ENCODE measurements around the gene LONP1.
"Not testable (repeated sequence)": the region's sequence is repeated elsewhere in the genome, so short reads cannot be mapped to it uniquely, and the experiment has no call there.

The LONP1 gene

DNA sequence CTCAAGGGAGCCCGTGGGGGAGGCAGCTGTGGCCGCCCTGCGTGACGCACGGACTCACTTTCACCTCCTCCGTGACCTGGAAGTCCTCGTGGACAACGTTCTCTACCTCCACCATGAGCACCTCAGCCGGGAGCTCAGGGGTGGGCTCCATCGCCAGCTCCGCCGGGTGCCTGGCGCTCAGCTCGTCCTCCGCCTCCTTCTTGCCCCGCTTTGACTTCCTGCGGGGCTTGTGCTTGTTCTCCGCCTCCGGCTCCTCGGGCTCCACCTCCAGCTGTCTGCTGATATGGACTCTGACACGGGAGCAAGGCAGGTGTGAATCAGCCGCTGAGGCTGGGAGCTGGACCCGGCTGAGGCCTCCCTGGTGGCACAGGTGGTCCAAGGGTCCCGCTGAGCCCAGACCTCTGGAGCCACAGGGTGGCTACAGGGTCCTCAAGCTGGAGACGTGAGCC, 8.2 kb downstream of the LONP1 start:
- no peak for DNase-seq

GRCh38 chr19:5711025-5711424, 8.9 kb downstream of the LONP1 start:
- no peak for DNase-seq

- DNase-seq: no peak
Measured at GRCh38 chr19:5707576-5708575, 12.1 kb downstream of the LONP1 start.

- no peak for DNase-seq
Measured at GRCh38 chr19:5706876-5707573, 12.9 kb downstream of the LONP1 start.

DNA sequence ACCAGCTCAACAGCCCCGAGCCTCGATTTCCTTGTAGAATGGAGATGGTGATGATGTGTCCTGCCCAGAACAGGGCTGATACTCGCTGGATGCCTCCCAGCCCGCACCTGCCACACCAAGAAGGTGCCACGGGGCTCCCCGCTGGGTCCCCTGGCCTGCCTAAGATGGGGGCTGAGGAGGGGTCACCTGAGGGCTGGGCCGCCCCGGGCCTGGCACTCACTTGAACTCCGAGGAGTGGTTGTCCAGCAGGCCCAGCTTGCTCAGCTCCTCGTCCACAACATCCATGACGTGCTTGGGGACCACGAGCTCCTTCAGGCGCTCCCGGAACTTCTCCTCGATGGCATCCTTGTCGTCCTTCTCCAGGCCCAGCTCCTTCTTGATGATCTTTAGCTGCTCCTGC, 14.4 kb downstream of the LONP1 start:
- no peak for DNase-seq

DNA sequence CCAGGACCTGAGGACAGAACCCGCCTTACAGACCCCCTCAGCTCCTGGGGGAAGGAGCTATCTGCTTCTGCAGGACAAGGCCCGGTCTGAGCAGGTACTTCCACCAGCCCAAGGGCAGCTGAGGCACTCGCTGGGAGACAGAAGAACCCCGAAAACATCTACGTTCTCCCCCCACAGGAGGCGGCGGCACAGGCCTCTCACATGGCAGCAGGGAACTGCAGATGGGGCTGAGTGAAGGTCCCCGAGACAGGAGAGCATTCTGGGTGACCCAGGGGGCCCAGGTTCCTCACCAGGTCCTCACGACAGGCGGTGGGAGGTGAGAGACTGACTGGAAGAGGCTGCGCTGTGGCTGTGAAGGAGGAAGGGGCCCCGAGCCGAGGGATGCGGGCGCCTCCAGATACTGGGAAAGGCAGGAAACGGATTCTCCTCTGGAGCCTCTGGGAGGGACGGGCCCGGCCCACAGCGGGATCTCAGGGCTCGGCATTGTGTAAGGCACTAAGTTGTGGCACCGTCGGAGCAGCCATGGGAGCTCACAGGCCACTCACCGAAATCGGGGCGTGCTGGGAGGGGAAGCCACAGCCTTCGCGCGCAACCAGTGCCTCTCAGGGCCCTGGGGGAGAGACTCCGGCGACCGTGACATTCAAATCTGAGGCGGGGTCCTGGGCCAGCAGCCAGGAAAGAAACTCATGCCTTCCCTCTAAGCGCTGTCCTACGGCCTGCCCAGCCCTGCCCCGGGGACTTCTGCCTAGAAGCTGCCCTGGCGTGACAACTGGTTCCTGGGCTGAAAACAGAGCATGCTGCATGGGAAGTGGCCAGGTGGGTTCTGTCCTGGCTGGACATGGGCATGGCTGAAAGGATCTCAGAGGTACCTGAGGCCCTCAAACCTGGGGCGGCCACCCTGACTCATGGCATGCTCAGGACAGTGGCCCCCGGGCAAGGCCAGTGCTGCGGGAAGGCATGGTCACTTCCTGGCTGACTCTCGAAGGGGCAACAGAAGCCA, 15.8 kb downstream of the LONP1 start:
- no peak for DNase-seq

DNA sequence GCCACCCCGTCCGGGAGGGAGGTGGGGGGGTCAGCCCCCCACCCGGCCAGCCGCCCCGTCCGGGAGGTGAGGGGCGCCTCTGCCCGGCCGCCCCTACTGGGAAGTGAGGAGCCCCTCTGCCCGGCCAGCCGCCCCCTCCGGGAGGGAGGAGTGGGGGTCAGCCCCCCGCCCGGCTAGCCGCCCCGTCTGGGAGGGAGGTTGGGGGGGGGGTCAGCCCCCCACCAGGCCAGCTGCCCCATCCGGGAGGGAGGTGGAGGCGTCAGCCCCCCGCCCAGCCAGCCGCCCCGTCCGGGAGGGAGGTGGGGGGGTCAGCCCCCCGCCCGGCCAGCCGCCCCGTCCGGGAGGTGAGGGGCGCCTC, 17.9 kb downstream of the LONP1 start:
- not testable (repeated sequence) for DNase-seq

- no peak for DNase-seq
Measured at GRCh38 chr19:5700455-5701092, 19.4 kb downstream of the LONP1 start.

DNA sequence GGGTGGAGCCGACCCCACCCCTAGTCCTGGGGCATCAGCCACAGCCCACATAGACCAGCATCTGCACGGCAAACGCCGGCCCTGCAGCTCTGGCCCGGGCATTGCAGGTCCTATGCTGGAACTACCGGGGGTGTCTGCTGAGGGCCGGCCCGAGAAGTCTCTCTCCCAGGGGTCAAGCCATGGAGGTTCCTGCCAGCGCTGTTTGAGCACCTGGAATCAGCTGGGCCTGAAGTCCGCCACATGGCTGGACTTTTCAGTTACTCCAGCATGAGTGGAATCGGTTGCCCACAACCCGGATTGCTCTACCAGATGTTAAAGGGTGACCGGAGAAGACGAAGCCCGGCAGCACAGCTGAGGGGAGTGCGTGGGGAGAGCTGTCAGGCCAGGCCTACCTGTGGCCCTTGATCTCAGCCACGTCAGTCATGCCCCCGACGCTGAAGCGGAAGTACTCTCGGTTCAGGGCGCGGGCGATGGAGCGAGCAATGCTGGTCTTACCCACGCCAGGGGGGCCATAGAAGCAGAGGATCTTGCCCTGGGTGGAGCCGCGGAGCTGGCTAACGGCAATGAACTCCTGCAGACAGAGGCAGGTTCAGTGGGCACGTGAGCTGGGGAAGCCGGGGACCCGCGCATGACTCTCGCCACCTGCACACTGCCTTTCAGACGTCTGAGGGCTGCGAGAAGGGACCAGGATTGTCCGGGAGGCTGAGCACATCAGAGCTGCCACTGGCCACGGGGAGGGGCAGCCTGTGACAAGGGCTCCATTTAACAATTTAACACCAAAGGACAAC, 21.1 kb downstream of the LONP1 start:
- no peak for DNase-seq

GRCh38 chr19:5697890-5698634, 21.9 kb downstream of the LONP1 start:
- no peak for DNase-seq

DNA sequence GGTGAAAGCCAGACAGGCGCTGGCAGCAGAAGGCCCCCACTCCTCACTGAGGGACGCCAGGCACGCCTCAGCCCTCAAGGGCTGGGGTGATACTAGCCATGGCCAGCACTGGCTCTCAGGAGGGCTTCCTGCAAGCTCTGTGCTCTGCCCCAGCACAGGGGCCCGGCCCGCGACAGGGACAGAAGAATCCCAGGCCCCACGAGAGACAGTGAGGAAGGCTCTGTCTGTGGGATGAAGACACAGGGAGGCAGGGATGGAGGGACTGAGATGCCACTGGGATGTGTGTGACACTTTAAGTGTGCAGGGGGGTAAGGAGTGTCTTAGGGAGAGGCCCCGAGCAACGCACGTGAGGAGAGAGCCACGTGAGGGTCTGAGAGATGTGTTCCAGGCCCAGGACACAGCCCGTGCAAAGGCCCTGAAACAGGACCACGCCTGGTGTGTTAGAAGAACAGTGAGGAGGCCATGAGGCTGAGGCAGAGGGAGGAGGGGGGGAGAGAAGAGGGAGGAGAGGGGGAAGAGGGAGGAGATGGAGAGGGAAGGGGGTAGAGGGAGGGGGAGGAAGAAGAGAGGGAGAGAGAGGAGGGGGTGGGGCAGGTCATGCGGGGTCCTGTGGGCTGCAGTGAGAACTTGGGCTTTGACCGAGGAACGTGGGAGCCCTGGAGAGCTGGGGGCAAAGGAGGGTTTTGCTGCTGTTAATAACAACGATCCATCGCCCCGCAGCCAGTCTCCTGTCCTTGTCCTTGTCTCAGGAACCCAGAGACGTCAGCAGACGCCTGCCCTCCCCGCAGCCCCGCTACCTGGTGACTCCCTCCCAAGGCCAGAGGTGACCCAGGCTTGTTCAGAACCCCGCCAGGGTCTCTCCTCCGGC, 22.7 kb downstream of the LONP1 start:
- DNase-seq: no peak

DNA sequence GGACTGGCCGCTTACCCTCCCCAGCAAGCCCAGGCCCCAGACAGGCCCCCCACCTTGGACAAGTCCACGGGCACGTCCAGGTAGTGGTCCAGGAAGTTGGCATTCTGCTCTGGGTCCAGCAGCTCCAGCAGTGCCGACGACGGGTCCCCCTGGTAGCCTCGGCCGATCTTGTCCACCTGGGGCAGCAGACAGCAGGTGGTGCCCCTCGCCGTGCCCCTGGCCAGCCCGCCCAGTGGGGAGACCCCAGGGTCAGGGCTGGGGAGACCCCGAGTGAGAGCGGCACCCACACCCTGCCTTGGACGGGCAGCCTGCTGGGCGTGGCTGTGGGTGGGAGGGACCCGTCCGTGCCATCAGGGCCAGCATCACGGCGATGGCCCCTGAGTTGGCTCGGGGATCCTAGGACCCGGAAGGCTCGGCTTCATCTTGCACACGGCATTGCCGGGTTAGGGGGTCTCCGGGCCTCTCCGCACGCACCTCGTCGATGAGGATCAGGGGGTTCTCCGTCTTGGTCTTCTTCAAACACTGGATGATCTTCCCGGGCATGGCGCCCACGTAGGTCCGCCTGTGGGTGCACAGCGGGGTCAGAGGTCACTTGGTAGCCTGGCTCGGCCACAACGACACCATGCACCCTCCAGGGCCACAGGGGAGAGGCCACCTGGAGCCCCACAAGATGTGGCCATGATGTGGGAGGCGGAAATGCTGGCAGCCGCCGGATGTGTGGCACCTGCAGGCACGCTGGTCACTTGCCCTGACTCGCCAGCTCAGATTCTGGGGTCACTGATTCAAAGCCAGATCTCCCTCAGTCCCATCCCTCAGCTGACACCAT, 23.5 kb downstream of the LONP1 start:
- no peak for DNase-seq

- DNase-seq: no peak
Measured at GRCh38 chr19:5695649-5696195, 24.2 kb downstream of the LONP1 start.

DNA sequence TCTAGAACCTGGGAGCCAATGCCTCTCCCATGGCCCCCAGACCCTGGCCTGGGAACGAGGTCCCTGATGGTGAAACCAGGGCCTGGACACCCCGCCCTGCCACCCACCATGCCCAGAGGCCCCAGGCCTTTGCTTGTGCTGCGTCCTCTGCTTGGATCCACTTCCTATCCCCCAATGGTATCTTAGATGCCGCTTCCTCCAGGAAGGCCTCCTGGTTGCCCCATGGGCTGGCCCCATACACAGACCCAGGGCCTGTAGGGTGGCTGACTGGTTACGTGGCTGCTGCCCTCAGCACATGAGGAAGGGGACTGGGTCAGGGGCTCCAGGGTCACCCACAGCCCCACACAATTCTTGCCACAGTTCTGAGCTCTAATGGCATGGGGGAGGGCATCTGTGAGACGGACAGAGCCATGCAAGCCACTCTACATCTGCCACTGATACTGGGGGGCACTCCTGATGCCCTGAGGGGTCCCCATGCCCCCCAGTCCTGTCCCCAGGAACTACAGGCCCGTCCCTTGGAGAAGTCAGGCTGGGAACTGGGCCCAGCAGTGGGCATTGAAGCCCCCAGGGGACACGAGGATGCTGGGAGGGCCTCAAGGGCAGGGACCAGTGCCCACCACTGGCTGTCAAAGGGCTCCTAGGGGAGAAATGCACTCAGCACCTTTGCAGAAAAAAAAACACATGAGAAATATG, 24.8 kb downstream of the LONP1 start:
- no peak for DNase-seq

DNA sequence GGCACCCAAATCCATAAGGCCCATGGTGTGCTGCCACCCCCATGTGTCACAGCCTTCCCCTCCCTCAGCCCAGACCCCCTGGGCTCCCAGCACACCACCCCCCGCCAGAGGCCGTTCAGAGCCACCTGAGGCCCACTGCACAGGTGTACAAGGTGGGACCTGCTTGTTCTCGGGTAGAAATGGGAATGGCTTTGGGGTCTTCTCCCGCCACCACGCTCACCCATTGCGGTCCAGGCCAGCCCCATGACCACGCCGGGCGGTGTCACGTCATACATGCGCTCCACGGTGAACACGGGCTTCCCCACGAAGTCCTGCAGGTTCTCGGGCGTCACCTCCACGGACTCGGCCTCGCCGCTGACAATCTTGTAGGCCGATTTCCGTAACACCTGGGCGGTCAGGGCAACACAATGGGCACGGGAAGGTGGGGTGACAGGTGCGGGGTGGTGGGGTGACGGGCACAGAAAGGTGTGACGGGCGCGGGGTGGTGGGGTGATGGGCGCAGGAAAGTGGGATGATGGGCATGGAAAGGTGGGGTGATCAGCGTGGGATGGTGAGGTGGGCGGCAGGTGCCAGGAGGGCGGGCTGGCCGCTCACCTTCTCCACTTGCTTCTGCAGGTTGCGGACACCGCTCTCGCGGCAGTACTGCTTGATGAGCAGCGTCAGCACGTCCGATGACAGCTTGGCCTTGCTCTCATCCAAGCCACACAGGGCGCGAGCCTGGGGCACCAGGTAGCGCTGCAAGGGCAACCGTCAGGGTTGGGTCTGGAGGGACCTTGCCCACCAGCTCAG, 25.6 kb downstream of the LONP1 start:
- no peak for DNase-seq

GRCh38 chr19:5693195-5694166, 26.5 kb downstream of the LONP1 start:
- no peak for DNase-seq
